GM18499 (cell line): ENCODE data around the gene SENP5.

Experiments
- ATAC-seq: cut with Tn5 transposase; IDR thresholded peaks from one replicate; pipeline ENCODE4 v1.9.1; 2021; ENCODE audit warnings: moderate number of reproducible peaks; ENCODE audit not compliant: insufficient read depth, unreplicated experiment

The SENP5 gene

GRCh38 chr3:196966526-196967401, 99.0 kb downstream of the SENP5 start:
- ATAC-seq = no peak

GRCh38 chr3:196967412-196968232, 99.9 kb downstream of the SENP5 start:
- ATAC-seq = no peak

GRCh38 chr3:196968233-196969133, 100.8 kb downstream of the SENP5 start, which contains the start of gene PIGZ:
PIGZ (minus strand) TSS chr3:196968833; CDS start chr3:196952031, 16,802 bp downstream.
- ATAC-seq = no peak

- ATAC-seq = no peak
Observed at GRCh38 chr3:196969134-196969659, 101.5 kb downstream of the SENP5 start.

- ATAC-seq = no peak
Observed at GRCh38 chr3:196969660-196970546, 102.2 kb downstream of the SENP5 start.

- ATAC-seq = no peak
Observed at GRCh38 chr3:196970547-196971093, 102.9 kb downstream of the SENP5 start.

GRCh38 chr3:196971094-196971698, 103.5 kb downstream of the SENP5 start:
- no peak for ATAC-seq

GRCh38 chr3:196974661-196975060, 106.9 kb downstream of the SENP5 start:
- ATAC-seq = no peak

GRCh38 chr3:196975349-196975748, 107.6 kb downstream of the SENP5 start:
- ATAC-seq = no peak

- no peak for ATAC-seq
Observed at GRCh38 chr3:196976941-196977340, 109.2 kb downstream of the SENP5 start.

- ATAC-seq = no peak
Observed at GRCh38 chr3:196979545-196979944, 111.8 kb downstream of the SENP5 start.

GRCh38 chr3:196981657-196982056, 113.9 kb downstream of the SENP5 start:
- no peak for ATAC-seq

- no peak for ATAC-seq
Observed at GRCh38 chr3:196983186-196983585, 115.5 kb downstream of the SENP5 start.
